ENCODE measurements around the gene CAPZB.

- TF ChIP-seq GATA3 (IDR thresholded peaks at IDR 0.05; ENCODE audit: low read depth, low read length) (no peak), GATA2 (IDR thresholded peaks at IDR 0.05; ENCODE audit: low read depth, low read length) (no peak)
Measured at GRCh38 chr1:19360016-19360415, 125.3 kb downstream of the CAPZB start.
